ENCODE measurements around the gene MOCS1. TPM values are rescaled to one million over a fixed set of nuclear protein-coding genes. Genes with fewer than 3 reads are reported as not detected.
"Not testable (repeated sequence)": the region's sequence is repeated elsewhere in the genome, so short reads cannot be mapped to it uniquely, and the experiment has no call there.

Gene MOCS1
- total and polyA plus RNA-seq, 2 donors from 2014 or later, result 25.9 to 41.3 TPM

DNA sequence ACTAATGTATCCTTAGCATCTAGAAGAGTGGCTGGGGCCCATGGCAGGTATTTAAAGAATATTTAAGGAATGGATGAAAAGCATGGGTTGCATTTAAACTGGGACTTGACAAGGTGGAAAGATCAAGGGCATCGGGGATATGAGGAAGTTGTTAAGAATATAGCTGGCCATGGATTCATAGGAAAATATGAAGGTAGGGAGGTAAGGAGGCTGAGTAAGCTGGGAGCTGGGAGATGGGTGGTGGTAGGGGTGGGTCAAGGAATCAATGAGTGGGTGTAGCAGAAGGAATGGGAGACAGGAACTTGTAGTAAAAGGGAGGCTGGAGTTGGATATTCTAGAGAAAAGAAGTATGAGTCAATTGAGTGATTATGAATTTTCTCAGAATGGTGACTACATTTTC lies 44.0 kb upstream of the MOCS1 start:
- FAIRE-seq (no peak), DNase-seq (no peak)
- Histone ChIP-seq H3K27ac (ENCODE audit: low read depth in 2 of 2, low read length in 2 of 2) (no peak overlapping the region), H3K36me3 (ENCODE audit: control insufficient read depth in 2 of 3, insufficient read depth in 3 of 3, low read length in 3 of 3) (no peaks in the 10 kb centered on the region), H3K27me3 (ENCODE audit: control insufficient read depth, insufficient read depth, low read length) (no peaks in the 10 kb centered on the region), H3K9me3 (ENCODE audit: control insufficient read depth in 2 of 3, insufficient read depth in 1 of 3, low read length in 3 of 3) (no peaks in the 10 kb centered on the region), H3K9ac (ENCODE audit: low read length in 3 of 3) (no peak overlapping the region), H3K4me1 (ENCODE audit: control insufficient read depth in 2 of 3, insufficient read depth in 2 of 3, low read depth in 1 of 3, low read length in 3 of 3) (peaks cover 0 to 8% (median 3%) of the 10 kb centered on the region in 3 donors), H3K4me3 (ENCODE audit: low read length in 3 of 3) (no peak overlapping the region)
- intact Hi-C loops (cut with DNase I), result no loop called here
- TF ChIP-seq, protein P1, sequence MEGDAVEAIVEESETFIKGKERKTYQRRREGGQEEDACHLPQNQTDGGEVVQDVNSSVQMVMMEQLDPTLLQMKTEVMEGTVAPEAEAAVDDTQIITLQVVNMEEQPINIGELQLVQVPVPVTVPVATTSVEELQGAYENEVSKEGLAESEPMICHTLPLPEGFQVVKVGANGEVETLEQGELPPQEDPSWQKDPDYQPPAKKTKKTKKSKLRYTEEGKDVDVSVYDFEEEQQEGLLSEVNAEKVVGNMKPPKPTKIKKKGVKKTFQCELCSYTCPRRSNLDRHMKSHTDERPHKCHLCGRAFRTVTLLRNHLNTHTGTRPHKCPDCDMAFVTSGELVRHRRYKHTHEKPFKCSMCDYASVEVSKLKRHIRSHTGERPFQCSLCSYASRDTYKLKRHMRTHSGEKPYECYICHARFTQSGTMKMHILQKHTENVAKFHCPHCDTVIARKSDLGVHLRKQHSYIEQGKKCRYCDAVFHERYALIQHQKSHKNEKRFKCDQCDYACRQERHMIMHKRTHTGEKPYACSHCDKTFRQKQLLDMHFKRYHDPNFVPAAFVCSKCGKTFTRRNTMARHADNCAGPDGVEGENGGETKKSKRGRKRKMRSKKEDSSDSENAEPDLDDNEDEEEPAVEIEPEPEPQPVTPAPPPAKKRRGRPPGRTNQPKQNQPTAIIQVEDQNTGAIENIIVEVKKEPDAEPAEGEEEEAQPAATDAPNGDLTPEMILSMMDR (IDR thresholded peaks at IDR 0.05; ENCODE audit: borderline replicate concordance, extremely low read depth, insufficient read depth), result no peak

- Histone ChIP-seq H3K27ac (ENCODE audit: low read depth in 2 of 2, low read length in 2 of 2) (no peak overlapping the region), H3K27me3 (ENCODE audit: control insufficient read depth, insufficient read depth, low read length) (no peaks in the 10 kb centered on the region), H3K9me3 (ENCODE audit: control insufficient read depth in 2 of 3, insufficient read depth in 1 of 3, low read length in 3 of 3) (no peaks in the 10 kb centered on the region), H3K4me1 (ENCODE audit: control insufficient read depth in 2 of 3, insufficient read depth in 2 of 3, low read depth in 1 of 3, low read length in 3 of 3) (no peaks in the 10 kb centered on the region), H3K4me3 (ENCODE audit: low read length in 3 of 3) (no peak overlapping the region), H3K9ac (ENCODE audit: low read length in 3 of 3) (no peak overlapping the region), H3K36me3 (ENCODE audit: control insufficient read depth in 2 of 3, insufficient read depth in 3 of 3, low read length in 3 of 3) (no peaks in the 10 kb centered on the region)
- DNase-seq (no peak), FAIRE-seq (no peak)
- TF ChIP-seq, protein P1 (IDR thresholded peaks at IDR 0.05; ENCODE audit: borderline replicate concordance, extremely low read depth, insufficient read depth), result no peak
- intact Hi-C loops (cut with DNase I), result no loop called here
These were observed 39.4 kb upstream of the MOCS1 start for GRCh38 chr6:39973661-39974060.

- H3K9me3 ChIP-seq (ENCODE audit: control insufficient read depth in 2 of 3, insufficient read depth in 1 of 3, low read length in 3 of 3); H3K4me1 ChIP-seq (ENCODE audit: control insufficient read depth in 2 of 3, insufficient read depth in 2 of 3, low read depth in 1 of 3, low read length in 3 of 3); intact Hi-C loops (cut with DNase I); H3K27ac ChIP-seq (ENCODE audit: low read depth in 2 of 2, low read length in 2 of 2); H3K27me3 ChIP-seq (ENCODE audit: control insufficient read depth, insufficient read depth, low read length); H3K4me3 ChIP-seq (ENCODE audit: low read length in 3 of 3); H3K36me3 ChIP-seq (ENCODE audit: control insufficient read depth in 2 of 3, insufficient read depth in 3 of 3, low read length in 3 of 3); H3K9ac ChIP-seq (ENCODE audit: low read length in 3 of 3); FAIRE-seq; DNase-seq: not testable (repeated sequence)
These were observed 38.5 kb upstream of the MOCS1 start for GRCh38 chr6:39972717-39973116.

- H3K9ac ChIP-seq (ENCODE audit: low read length in 3 of 3); H3K4me3 ChIP-seq (ENCODE audit: low read length in 3 of 3); DNase-seq; H3K27me3 ChIP-seq (ENCODE audit: control insufficient read depth, insufficient read depth, low read length); H3K27ac ChIP-seq (ENCODE audit: low read depth in 2 of 2, low read length in 2 of 2); FAIRE-seq; intact Hi-C loops (cut with DNase I); H3K9me3 ChIP-seq (ENCODE audit: control insufficient read depth in 2 of 3, insufficient read depth in 1 of 3, low read length in 3 of 3); H3K4me1 ChIP-seq (ENCODE audit: control insufficient read depth in 2 of 3, insufficient read depth in 2 of 3, low read depth in 1 of 3, low read length in 3 of 3); H3K36me3 ChIP-seq (ENCODE audit: control insufficient read depth in 2 of 3, insufficient read depth in 3 of 3, low read length in 3 of 3): not testable (repeated sequence)
These were observed 36.9 kb upstream of the MOCS1 start for GRCh38 chr6:39971131-39971530.

DNA sequence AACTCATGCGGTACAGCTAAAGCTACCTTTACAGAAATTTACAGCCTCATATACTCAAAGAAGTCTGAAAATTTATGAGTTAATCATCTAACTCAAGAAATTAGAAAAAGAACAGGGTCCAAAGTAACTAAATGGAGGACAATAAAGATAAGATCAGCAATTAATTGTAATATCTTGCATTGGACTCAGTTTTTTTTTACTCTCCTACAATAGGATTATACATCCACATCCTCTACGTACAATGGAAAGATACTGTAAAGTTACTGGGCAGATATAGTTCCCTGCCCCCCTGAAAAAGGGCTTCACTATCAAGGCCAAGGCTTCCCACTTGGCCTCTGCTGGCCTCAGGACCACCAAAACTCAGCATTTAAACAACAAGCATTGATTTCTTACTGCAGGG lies 31.5 kb upstream of the MOCS1 start:
- Histone ChIP-seq H3K27me3 (ENCODE audit: control insufficient read depth, insufficient read depth, low read length) (no peaks in the 10 kb centered on the region), H3K27ac (ENCODE audit: low read depth in 2 of 2, low read length in 2 of 2) (no peak overlapping the region), H3K4me3 (ENCODE audit: low read length in 3 of 3) (no peak overlapping the region), H3K36me3 (ENCODE audit: control insufficient read depth in 2 of 3, insufficient read depth in 3 of 3, low read length in 3 of 3) (no peaks in the 10 kb centered on the region), H3K4me1 (ENCODE audit: control insufficient read depth in 2 of 3, insufficient read depth in 2 of 3, low read depth in 1 of 3, low read length in 3 of 3) (no peaks in the 10 kb centered on the region), H3K9ac (ENCODE audit: low read length in 3 of 3) (no peak overlapping the region), H3K9me3 (ENCODE audit: control insufficient read depth in 2 of 3, insufficient read depth in 1 of 3, low read length in 3 of 3) (no peaks in the 10 kb centered on the region)
- TF ChIP-seq, protein P1 (IDR thresholded peaks at IDR 0.05; ENCODE audit: borderline replicate concordance, extremely low read depth, insufficient read depth), result no peak
- no peak for FAIRE-seq
- intact Hi-C loops (cut with DNase I), result no loop called here
- no peak for DNase-seq
